GM23338 (cell line): ENCODE measurements around the gene ERF. TPM values are rescaled to one million over a fixed set of nuclear protein-coding genes. Genes with fewer than 3 reads are reported as not detected.

Experiments used
- ATAC-seq: fragments of 200-7000 bp; cut with Tn5 transposase; 3 replicates; pipeline ENCODE4 v1.9.1; 2020
- DNase-seq: peaks from one replicate; pipeline ENCODE4 v3.0.0-alpha.2; 2015; ENCODE audit warnings: low spot score
- H2AFZ ChIP-seq: fragments of 200-600 bp; sonication (generic); 2 replicates; pipeline ENCODE4 v1.8.0; 2016; ENCODE audit warnings: antibody characterized with exemption, mild to moderate bottlenecking, moderate library complexity
- H3F3A ChIP-seq: fragments of 200-600 bp; sonication (generic); replicated peaks from 2 replicates; pipeline ENCODE4 v1.8.0; 2017; ENCODE audit warnings: antibody characterized with exemption, mixed run types, low read depth
- H3K27ac ChIP-seq: fragments of 200-600 bp; sonication (generic); 2 replicates; pipeline ENCODE4 v1.6.1; 2016; ENCODE audit warnings: low read depth
- H3K27me3 ChIP-seq: fragments of 200-600 bp; sonication (generic); 2 replicates; pipeline ENCODE4 v1.8.0; 2016; ENCODE audit warnings: mild to moderate bottlenecking, mixed run types, moderate library complexity; ENCODE audit not compliant: insufficient read depth
- H3K36me3 ChIP-seq: fragments of 200-600 bp; sonication (generic); 2 replicates; pipeline ENCODE4 v1.8.0; 2016; ENCODE audit warnings: mild to moderate bottlenecking; ENCODE audit not compliant: insufficient read depth
- H3K4me1 ChIP-seq: fragments of 200-600 bp; sonication (generic); 2 replicates; pipeline ENCODE4 v1.8.0; 2016; ENCODE audit warnings: mild to moderate bottlenecking, moderate library complexity; ENCODE audit not compliant: insufficient read depth
- H3K4me2 ChIP-seq: fragments of 200-600 bp; sonication (generic); 2 replicates; pipeline ENCODE4 v1.7.1; 2017; ENCODE audit warnings: mixed run types
- H3K4me3 ChIP-seq: fragments of 200-600 bp; sonication (generic); 2 replicates; pipeline ENCODE4 v1.6.1; 2016; ENCODE audit warnings: mixed run types
- H3K79me2 ChIP-seq: fragments of 200-600 bp; sonication (generic); replicated peaks from 2 replicates; pipeline ENCODE4 v1.8.0; 2017; ENCODE audit warnings: mild to moderate bottlenecking; ENCODE audit not compliant: insufficient read depth
- H3K9me2 ChIP-seq: fragments of 200-600 bp; sonication (generic); 2 replicates; pipeline ENCODE4 v1.8.0; 2017; ENCODE audit not compliant: insufficient read depth
- H4K20me1 ChIP-seq: fragments of 200-600 bp; sonication (generic); replicated peaks from 2 replicates; pipeline ENCODE4 v1.8.0; 2017; ENCODE audit warnings: mild to moderate bottlenecking; ENCODE audit not compliant: insufficient read depth
- H3K27ac Mint-ChIP-seq: 2 replicates; pipeline ENCODE4 v1.8.0; 2020; ENCODE audit warnings: inconsistent platforms, mild to moderate bottlenecking, moderate library complexity, mixed read lengths
- H3K27me3 Mint-ChIP-seq: 3 replicates; pipeline ENCODE4 v1.8.0; 2022; ENCODE audit warnings: low read depth, mild to moderate bottlenecking, moderate library complexity, mixed read lengths, inconsistent platforms; ENCODE audit not compliant: insufficient read depth, poor library complexity
- H3K36me3 Mint-ChIP-seq: 3 replicates; pipeline ENCODE4 v1.8.0; 2021; ENCODE audit warnings: low read depth, mild to moderate bottlenecking, inconsistent platforms, moderate library complexity, mixed read lengths
- H3K4me1 Mint-ChIP-seq: 3 replicates; pipeline ENCODE4 v1.8.0; 2020; ENCODE audit warnings: mild to moderate bottlenecking, inconsistent platforms, mixed read lengths
- H3K4me3 Mint-ChIP-seq: 3 replicates; pipeline ENCODE4 v1.8.0; 2021; ENCODE audit warnings: moderate library complexity, mild to moderate bottlenecking, inconsistent platforms, mixed read lengths
- H3K9me3 Mint-ChIP-seq: 3 replicates; pipeline ENCODE4 v1.8.0; 2020; ENCODE audit warnings: moderate library complexity, mild to moderate bottlenecking, inconsistent platforms, mixed read lengths
- EZH2 ChIP-seq: fragments of 200-600 bp; sonication (generic); IDR thresholded peaks from one replicate; pipeline ENCODE4 v1.8.0; 2017; ENCODE audit warnings: antibody characterized with exemption, mild to moderate bottlenecking, low read depth; ENCODE audit not compliant: unreplicated experiment
- ZNF331 ChIP-seq: fragments of 250-450 bp; sonication (Bioruptor Pico); IDR thresholded peaks from 2 replicates; pipeline ENCODE4 v1.5.0; 2020; ENCODE audit warnings: low read depth, mild to moderate bottlenecking, moderate library complexity
- polyA plus RNA-seq: library from polyadenylated mRNA; unstranded; fragments of >200 nt; fragmentation: Nextera tagmentation; extraction: Ambion mirVana; gene quantifications from 2 replicates; pipeline ENCODE4 v1.2.1, GENCODE V29; 2016
- total RNA-seq: library from RNA; depleted of rRNA; stranded (reverse); fragments of >200 nt; shearing (Covaris generic); gene quantifications from 2 replicates; pipeline ENCODE4 v1.2.3, GENCODE V29; 2014
- TF ChIP-seq, protein P1 (sequence below): IDR thresholded peaks from one replicate; pipeline ENCODE4 v1.6.1; 2018; ENCODE audit warnings: antibody characterized with exemption; ENCODE audit not compliant: unreplicated experiment
- TF ChIP-seq, protein P2 (sequence below): fragments of 250-450 bp; sonication (Bioruptor Pico); IDR thresholded peaks from 2 replicates; pipeline ENCODE4 v1.5.0; 2020; ENCODE audit warnings: mild to moderate bottlenecking, moderate library complexity

ERF gene
- total and polyA plus RNA-seq, 2 experiments from 2014 or later: 29.4 to 49.4 TPM

DNA sequence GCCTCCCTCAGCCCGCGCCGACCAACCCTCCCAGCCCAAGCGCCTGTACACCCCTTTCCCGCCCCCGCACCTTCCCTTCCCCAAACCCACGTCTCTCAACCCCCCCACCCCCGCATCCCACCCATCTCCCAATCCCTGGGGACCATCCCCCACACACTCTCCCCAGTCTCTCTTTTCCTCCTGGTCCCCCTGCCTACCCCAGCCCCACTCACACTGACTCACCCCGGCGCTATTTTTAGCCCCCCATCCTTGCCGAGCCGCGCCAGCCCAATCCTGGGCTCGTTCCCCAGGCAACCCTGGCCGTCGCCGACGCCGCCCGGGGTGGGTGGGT is 25.9 kb upstream of the ERF start:
- Histone ChIP-seq H3K79me2 (peaks cover 16% of the 10 kb centered on the region), H3K4me2 (peak overlapping the region; percentile 94), H3K4me1 (peaks cover 32% of the 10 kb centered on the region), H2AFZ (no peak overlapping the region; the same call in 1 of the 2 replicates), H3K27me3 (no peaks in the 10 kb centered on the region), H4K20me1 (0 out of 2 replicates have a peak, but pooled peaks cover 3% of the 10 kb centered on the region), H3K36me3 (no peaks in the 10 kb centered on the region), H3K9me2 (no peaks in the 10 kb centered on the region), H3K27ac (no peak overlapping the region), H3K4me3 (peak overlapping the region; percentile 96), H3F3A (peaks cover 23% of the 10 kb centered on the region)
- DNase-seq (no peak), ATAC-seq (no peak; the same call in 1 of the 3 replicates)
- Mint-ChIP-seq H3K27me3 (peaks cover 23% of the 10 kb centered on the region), H3K9me3 (no peaks in the 10 kb centered on the region; the same call in 2 of the 3 replicates), H3K27ac (no peak overlapping the region), H3K4me3 (peak overlapping the region; percentile 69; the same call in 2 of the 3 replicates), H3K36me3 (no peaks in the 10 kb centered on the region; the same call in 2 of the 3 replicates), H3K4me1 (peaks cover 37% of the 10 kb centered on the region)
- TF ChIP-seq EZH2: no peak
- TF ChIP-seq ZNF331 (CRISPR knock-in tag): no peak
- TF ChIP-seq, protein P1, sequence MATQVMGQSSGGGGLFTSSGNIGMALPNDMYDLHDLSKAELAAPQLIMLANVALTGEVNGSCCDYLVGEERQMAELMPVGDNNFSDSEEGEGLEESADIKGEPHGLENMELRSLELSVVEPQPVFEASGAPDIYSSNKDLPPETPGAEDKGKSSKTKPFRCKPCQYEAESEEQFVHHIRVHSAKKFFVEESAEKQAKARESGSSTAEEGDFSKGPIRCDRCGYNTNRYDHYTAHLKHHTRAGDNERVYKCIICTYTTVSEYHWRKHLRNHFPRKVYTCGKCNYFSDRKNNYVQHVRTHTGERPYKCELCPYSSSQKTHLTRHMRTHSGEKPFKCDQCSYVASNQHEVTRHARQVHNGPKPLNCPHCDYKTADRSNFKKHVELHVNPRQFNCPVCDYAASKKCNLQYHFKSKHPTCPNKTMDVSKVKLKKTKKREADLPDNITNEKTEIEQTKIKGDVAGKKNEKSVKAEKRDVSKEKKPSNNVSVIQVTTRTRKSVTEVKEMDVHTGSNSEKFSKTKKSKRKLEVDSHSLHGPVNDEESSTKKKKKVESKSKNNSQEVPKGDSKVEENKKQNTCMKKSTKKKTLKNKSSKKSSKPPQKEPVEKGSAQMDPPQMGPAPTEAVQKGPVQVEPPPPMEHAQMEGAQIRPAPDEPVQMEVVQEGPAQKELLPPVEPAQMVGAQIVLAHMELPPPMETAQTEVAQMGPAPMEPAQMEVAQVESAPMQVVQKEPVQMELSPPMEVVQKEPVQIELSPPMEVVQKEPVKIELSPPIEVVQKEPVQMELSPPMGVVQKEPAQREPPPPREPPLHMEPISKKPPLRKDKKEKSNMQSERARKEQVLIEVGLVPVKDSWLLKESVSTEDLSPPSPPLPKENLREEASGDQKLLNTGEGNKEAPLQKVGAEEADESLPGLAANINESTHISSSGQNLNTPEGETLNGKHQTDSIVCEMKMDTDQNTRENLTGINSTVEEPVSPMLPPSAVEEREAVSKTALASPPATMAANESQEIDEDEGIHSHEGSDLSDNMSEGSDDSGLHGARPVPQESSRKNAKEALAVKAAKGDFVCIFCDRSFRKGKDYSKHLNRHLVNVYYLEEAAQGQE: no peak
- TF ChIP-seq, protein P2, sequence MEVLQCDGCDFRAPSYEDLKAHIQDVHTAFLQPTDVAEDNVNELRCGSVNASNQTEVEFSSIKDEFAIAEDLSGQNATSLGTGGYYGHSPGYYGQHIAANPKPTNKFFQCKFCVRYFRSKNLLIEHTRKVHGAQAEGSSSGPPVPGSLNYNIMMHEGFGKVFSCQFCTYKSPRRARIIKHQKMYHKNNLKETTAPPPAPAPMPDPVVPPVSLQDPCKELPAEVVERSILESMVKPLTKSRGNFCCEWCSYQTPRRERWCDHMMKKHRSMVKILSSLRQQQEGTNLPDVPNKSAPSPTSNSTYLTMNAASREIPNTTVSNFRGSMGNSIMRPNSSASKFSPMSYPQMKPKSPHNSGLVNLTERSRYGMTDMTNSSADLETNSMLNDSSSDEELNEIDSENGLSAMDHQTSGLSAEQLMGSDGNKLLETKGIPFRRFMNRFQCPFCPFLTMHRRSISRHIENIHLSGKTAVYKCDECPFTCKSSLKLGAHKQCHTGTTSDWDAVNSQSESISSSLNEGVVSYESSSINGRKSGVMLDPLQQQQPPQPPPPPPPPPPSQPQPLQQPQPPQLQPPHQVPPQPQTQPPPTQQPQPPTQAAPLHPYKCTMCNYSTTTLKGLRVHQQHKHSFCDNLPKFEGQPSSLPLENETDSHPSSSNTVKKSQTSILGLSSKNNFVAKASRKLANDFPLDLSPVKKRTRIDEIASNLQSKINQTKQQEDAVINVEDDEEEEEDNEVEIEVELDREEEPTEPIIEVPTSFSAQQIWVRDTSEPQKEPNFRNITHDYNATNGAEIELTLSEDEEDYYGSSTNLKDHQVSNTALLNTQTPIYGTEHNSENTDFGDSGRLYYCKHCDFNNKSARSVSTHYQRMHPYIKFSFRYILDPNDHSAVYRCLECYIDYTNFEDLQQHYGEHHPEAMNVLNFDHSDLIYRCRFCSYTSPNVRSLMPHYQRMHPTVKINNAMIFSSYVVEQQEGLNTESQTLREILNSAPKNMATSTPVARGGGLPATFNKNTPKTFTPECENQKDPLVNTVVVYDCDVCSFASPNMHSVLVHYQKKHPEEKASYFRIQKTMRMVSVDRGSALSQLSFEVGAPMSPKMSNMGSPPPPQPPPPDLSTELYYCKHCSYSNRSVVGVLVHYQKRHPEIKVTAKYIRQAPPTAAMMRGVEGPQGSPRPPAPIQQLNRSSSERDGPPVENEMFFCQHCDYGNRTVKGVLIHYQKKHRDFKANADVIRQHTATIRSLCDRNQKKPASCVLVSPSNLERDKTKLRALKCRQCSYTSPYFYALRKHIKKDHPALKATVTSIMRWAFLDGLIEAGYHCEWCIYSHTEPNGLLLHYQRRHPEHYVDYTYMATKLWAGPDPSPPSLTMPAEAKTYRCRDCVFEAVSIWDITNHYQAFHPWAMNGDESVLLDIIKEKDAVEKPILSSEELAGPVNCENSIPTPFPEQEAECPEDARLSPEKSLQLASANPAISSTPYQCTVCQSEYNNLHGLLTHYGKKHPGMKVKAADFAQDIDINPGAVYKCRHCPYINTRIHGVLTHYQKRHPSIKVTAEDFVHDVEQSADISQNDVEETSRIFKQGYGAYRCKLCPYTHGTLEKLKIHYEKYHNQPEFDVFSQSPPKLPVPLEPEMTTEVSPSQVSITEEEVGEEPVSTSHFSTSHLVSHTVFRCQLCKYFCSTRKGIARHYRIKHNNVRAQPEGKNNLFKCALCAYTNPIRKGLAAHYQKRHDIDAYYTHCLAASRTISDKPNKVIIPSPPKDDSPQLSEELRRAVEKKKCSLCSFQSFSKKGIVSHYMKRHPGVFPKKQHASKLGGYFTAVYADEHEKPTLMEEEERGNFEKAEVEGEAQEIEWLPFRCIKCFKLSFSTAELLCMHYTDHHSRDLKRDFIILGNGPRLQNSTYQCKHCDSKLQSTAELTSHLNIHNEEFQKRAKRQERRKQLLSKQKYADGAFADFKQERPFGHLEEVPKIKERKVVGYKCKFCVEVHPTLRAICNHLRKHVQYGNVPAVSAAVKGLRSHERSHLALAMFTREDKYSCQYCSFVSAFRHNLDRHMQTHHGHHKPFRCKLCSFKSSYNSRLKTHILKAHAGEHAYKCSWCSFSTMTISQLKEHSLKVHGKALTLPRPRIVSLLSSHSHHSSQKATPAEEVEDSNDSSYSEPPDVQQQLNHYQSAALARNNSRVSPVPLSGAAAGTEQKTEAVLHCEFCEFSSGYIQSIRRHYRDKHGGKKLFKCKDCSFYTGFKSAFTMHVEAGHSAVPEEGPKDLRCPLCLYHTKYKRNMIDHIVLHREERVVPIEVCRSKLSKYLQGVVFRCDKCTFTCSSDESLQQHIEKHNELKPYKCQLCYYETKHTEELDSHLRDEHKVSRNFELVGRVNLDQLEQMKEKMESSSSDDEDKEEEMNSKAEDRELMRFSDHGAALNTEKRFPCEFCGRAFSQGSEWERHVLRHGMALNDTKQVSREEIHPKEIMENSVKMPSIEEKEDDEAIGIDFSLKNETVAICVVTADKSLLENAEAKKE (CRISPR knock-in tag): no peak
